SK-N-MC (cell line): ENCODE results near the gene ACCS.

Source experiments
- DNase-seq: peaks from one replicate; pipeline ENCODE4 v3.0.0-alpha.2; 2011; ENCODE audit warnings: low read depth, low spot score
- H3K27ac ChIP-seq: fragments of 200-600 bp; sonication (generic); 2 replicates; pipeline ENCODE4 v1.5.1; 2016; ENCODE audit warnings: mixed run types
- H3K36me3 ChIP-seq: fragments of 200-600 bp; sonication (generic); 2 replicates; pipeline ENCODE4 v1.6.1; 2017; ENCODE audit warnings: antibody characterized with exemption, low read length, mixed read lengths; ENCODE audit not compliant: insufficient read depth
- H3K4me3 ChIP-seq: fragments of 200-600 bp; sonication (generic); 2 replicates; pipeline ENCODE4 v1.5.1; 2016
- H3K9ac ChIP-seq: fragments of 200-600 bp; sonication (generic); 2 replicates; pipeline ENCODE4 v1.8.0; 2017; ENCODE audit warnings: mixed run types, mixed read lengths; ENCODE audit not compliant: insufficient read length
- H3K9me3 ChIP-seq: fragments of 200-600 bp; sonication (generic); 2 replicates; pipeline ENCODE4 v1.6.1; 2017; ENCODE audit warnings: low read depth, mild to moderate bottlenecking, antibody characterized with exemption, low read length, moderate library complexity, mixed read lengths
- EZH2 ChIP-seq: fragments of 200-600 bp; sonication (generic); IDR thresholded peaks from one replicate; pipeline ENCODE4 v1.6.1; 2017; ENCODE audit warnings: antibody characterized with exemption
- FOXP2 ChIP-seq: optimal IDR thresholded peaks from 2 replicates; pipeline ENCODE3; 2011; ENCODE audit warnings: mild to moderate bottlenecking, moderate library complexity; ENCODE audit not compliant: insufficient read depth; ENCODE audit errors: extremely low read length, control extremely low read depth
- POLR2AphosphoS5 ChIP-seq: IDR thresholded peaks from 2 replicates; pipeline ENCODE4 v1.6.1; 2012; ENCODE audit warnings: mild to moderate bottlenecking, low read depth, low read length, borderline replicate concordance

ACCS gene

GRCh38 chr11:44034639-44035038, 31.4 kb upstream of the ACCS start:
- Histone ChIP-seq H3K27ac (no peak overlapping the region), H3K9ac (no peak overlapping the region), H3K4me3 (no peak overlapping the region), H3K9me3 (no peaks in the 10 kb centered on the region), H3K36me3 (no peaks in the 10 kb centered on the region)
- no peak for DNase-seq
- TF ChIP-seq POLR2AphosphoS5 (no peak), EZH2 (no peak), FOXP2 (no peak)

GRCh38 chr11:44036811-44037657, 29.0 kb upstream of the ACCS start:
- H3K4me3 ChIP-seq, result no peak overlapping the region
- no peak overlapping the region for H3K27ac ChIP-seq
- DNase-seq, result peak; percentile 42
- H3K9me3 ChIP-seq, result no peaks in the 10 kb centered on the region
- no peak overlapping the region for H3K9ac ChIP-seq
- TF ChIP-seq POLR2AphosphoS5, result no peak
- no peak for TF ChIP-seq FOXP2
- TF ChIP-seq EZH2, result no peak
- no peaks in the 10 kb centered on the region for H3K36me3 ChIP-seq

GRCh38 chr11:44037658-44037998, 28.4 kb upstream of the ACCS start:
- no peak for TF ChIP-seq FOXP2
- Histone ChIP-seq H3K9me3 (no peaks in the 10 kb centered on the region), H3K4me3 (no peak overlapping the region), H3K9ac (no peak overlapping the region), H3K27ac (no peak overlapping the region), H3K36me3 (no peaks in the 10 kb centered on the region)
- no peak for DNase-seq

- H3K9me3 ChIP-seq, result no peaks in the 10 kb centered on the region
- no peak for TF ChIP-seq EZH2
- TF ChIP-seq FOXP2, result no peak
- no peak for TF ChIP-seq POLR2AphosphoS5
- no peak overlapping the region for H3K9ac ChIP-seq
- no peak for DNase-seq
- no peak overlapping the region for H3K27ac ChIP-seq
- H3K36me3 ChIP-seq, result no peaks in the 10 kb centered on the region
- no peak overlapping the region for H3K4me3 ChIP-seq
These were observed 22.9 kb upstream of the ACCS start for GRCh38 chr11:44043157-44043556.

- Histone ChIP-seq H3K4me3 (no peak overlapping the region), H3K9ac (no peak overlapping the region), H3K27ac (no peak overlapping the region), H3K36me3 (no peaks in the 10 kb centered on the region), H3K9me3 (no peaks in the 10 kb centered on the region)
- no peak for TF ChIP-seq EZH2
- no peak for TF ChIP-seq FOXP2
- TF ChIP-seq POLR2AphosphoS5, result no peak
- no peak for DNase-seq
These were observed 19.9 kb upstream of the ACCS start for GRCh38 chr11:44046182-44046581.

- H3K4me3 ChIP-seq, result no peak overlapping the region
- H3K27ac ChIP-seq, result no peak overlapping the region
- H3K9me3 ChIP-seq, result no peaks in the 10 kb centered on the region
- TF ChIP-seq POLR2AphosphoS5 (no peak), EZH2 (no peak), FOXP2 (no peak)
- H3K36me3 ChIP-seq, result no peaks in the 10 kb centered on the region
- DNase-seq, result no peak
- no peak overlapping the region for H3K9ac ChIP-seq
These were observed 18.8 kb upstream of the ACCS start for GRCh38 chr11:44047298-44047697.

- H3K36me3 ChIP-seq, result no peaks in the 10 kb centered on the region
- no peak within 1 kb of the TSS for H3K4me3 ChIP-seq
- no peak for TF ChIP-seq FOXP2
- H3K9me3 ChIP-seq, result no peaks in the 10 kb centered on the region
- no peak within 1 kb of the TSS for H3K27ac ChIP-seq
- no peak within 1 kb of the TSS for H3K9ac ChIP-seq
- DNase-seq, result no peak
These were observed 18.1 kb upstream of the ACCS start, which contains the start of gene ACCSL for GRCh38 chr11:44047931-44048431. Gene ACCSL (plus strand): TSS chr11:44047981. CDS start chr11:44048037, 56 bp downstream.

- Histone ChIP-seq H3K9ac (no peak overlapping the region), H3K9me3 (no peaks in the 10 kb centered on the region), H3K27ac (no peak overlapping the region), H3K4me3 (no peak overlapping the region), H3K36me3 (no peaks in the 10 kb centered on the region)
- TF ChIP-seq FOXP2 (no peak), POLR2AphosphoS5 (no peak), EZH2 (no peak)
- DNase-seq, result no peak
These were observed 16.2 kb upstream of the ACCS start for GRCh38 chr11:44049832-44050231.

GRCh38 chr11:44051171-44051570, 14.9 kb upstream of the ACCS start:
- no peak overlapping the region for H3K9ac ChIP-seq
- TF ChIP-seq EZH2 (no peak), POLR2AphosphoS5 (no peak), FOXP2 (no peak)
- no peak overlapping the region for H3K27ac ChIP-seq
- no peaks in the 10 kb centered on the region for H3K36me3 ChIP-seq
- H3K9me3 ChIP-seq, result no peaks in the 10 kb centered on the region
- no peak for DNase-seq
- H3K4me3 ChIP-seq, result no peak overlapping the region
